Adrenal gland (tissue), 5 donors: Measurements from ENCODE around the gene FBXL17.

ENCODE experiments used
- POLR2A ChIP-seq, 2 donors: fragments of 450-650 bp; IDR thresholded peaks; one replicate each; pipeline ENCODE4 v1.6.1; 2017; ENCODE audit warnings: antibody characterized with exemption in 2 of 2, mild to moderate bottlenecking in 2 of 2, moderate library complexity in 1 of 2
- TF ChIP-seq, protein P1 (sequence below), 6 experiments: fragments of 450-650 bp in 4 of 6; fragments of 200-600 bp in 2 of 6; sonication (generic) in 1 of 6; IDR thresholded peaks; 1 replicate in 5 of 6; 2 replicates in 1 of 6; pipeline versions ENCODE4 v1.5.1 to v1.8.0; 2016 to 2021; ENCODE audit warnings: antibody characterized with exemption in 6 of 6, mild to moderate bottlenecking in 2 of 6, moderate library complexity in 1 of 6
- donor health status: DM: no; HTN: no; CAD: no.

DNA sequence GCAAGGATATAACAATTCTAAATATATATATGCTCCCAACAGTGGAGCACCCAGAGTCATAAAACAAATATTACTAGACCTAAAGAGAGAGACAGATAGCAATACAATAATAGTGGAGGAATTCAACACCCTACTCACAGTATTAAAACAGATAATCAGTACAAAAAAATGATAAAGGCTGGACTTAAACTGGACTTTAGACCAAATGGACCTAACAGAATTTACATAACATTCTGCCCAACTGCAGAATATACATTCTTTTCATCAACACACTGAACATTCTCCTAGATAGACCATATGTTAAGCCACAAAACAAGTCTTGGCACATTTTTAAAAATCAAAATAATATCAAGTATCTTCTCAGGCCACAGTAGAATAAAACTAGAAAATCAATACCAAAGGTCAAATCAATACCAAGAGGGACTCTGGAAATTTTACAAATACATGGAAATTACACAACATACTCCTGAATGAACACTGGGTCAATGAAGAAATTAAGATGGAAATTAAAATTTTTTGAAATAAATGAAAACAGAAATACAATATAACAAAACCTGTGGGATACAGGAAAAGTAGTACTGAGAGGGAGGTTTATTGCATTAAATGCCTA, 100.8 kb downstream of the FBXL17 start:
- TF ChIP-seq, protein P1, sequence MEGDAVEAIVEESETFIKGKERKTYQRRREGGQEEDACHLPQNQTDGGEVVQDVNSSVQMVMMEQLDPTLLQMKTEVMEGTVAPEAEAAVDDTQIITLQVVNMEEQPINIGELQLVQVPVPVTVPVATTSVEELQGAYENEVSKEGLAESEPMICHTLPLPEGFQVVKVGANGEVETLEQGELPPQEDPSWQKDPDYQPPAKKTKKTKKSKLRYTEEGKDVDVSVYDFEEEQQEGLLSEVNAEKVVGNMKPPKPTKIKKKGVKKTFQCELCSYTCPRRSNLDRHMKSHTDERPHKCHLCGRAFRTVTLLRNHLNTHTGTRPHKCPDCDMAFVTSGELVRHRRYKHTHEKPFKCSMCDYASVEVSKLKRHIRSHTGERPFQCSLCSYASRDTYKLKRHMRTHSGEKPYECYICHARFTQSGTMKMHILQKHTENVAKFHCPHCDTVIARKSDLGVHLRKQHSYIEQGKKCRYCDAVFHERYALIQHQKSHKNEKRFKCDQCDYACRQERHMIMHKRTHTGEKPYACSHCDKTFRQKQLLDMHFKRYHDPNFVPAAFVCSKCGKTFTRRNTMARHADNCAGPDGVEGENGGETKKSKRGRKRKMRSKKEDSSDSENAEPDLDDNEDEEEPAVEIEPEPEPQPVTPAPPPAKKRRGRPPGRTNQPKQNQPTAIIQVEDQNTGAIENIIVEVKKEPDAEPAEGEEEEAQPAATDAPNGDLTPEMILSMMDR (IDR thresholded peaks at IDR 0.05): no peak
- no peak for TF ChIP-seq POLR2A (IDR thresholded peaks at IDR 0.05)
